GM21619 (cell line): ENCODE results near the gene KCNK18.
"Not testable (repeated sequence)": the region's sequence is repeated elsewhere in the genome, so short reads cannot be mapped to it uniquely, and the experiment has no call there.

Source experiments
- ATAC-seq: cut with Tn5 transposase; IDR thresholded peaks from one replicate; pipeline ENCODE4 v1.9.1; 2021; ENCODE audit not compliant: unreplicated experiment

Gene KCNK18

DNA sequence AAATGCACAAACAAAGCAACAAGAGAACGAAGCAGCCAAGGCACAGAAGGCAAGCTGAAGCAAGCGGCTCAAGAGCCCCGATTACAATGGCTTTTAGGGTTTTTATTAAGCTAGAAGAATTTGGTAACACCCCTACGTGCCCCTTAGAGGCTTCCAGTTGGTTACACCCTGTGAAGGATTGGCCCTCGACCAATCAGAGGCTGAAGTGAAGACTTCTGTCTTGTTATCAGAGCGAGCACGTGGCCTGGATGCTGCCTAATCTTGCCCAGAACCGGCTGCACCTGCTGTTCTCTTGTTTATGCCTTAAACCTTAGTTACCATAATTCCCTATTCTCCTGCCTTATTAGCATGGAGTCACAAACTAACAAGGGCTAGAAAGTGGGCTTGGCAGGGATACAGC is 21.4 kb downstream of the KCNK18 start:
- no peak for ATAC-seq

DNA sequence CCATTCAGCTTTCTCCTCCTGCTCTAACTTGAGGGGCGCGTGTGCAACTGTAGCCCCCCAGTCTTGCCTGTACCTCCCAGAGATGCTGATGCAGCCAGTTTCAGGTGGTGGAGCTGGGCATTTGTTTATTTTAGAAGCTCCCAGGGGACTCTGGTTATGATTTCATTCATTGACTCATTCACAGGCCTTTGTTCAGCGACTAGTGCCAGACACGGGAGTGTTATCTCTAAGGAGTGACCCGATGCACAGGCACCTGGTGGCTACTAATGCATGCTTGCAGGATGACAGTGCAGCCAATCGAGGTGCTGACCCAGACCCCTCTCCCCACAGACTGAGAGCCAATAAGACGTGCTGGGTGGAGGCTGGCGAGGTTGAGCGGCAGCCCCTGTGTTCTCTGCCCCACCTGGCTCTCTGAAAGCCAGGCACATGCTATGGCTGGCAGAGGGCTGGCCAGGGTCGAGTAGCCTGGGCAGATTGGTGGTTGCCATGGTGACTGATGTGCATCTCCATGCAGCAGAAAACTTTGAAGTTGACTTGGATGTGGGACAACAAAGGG is 23.9 kb downstream of the KCNK18 start:
- ATAC-seq: no peak

DNA sequence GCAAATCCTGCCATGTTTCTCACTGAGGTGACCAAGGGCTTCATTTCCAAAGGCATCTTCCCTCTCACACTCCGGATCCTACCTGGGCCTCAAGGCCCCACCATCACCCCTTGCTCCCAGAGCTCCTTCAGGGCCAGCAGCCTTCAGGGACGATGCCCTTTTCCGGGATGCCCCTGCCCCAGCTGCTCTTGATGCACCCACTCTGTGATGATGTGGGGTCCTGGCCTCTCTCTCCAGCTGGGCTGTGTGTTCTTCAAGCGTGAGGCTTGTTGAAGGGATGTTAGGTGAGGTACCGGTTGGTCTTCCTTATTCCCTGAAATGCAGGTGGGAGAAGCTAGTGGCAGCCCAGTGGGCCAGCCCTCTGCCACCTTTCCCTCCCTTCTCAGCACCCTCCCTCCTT is 25.3 kb downstream of the KCNK18 start:
- ATAC-seq: no peak

DNA sequence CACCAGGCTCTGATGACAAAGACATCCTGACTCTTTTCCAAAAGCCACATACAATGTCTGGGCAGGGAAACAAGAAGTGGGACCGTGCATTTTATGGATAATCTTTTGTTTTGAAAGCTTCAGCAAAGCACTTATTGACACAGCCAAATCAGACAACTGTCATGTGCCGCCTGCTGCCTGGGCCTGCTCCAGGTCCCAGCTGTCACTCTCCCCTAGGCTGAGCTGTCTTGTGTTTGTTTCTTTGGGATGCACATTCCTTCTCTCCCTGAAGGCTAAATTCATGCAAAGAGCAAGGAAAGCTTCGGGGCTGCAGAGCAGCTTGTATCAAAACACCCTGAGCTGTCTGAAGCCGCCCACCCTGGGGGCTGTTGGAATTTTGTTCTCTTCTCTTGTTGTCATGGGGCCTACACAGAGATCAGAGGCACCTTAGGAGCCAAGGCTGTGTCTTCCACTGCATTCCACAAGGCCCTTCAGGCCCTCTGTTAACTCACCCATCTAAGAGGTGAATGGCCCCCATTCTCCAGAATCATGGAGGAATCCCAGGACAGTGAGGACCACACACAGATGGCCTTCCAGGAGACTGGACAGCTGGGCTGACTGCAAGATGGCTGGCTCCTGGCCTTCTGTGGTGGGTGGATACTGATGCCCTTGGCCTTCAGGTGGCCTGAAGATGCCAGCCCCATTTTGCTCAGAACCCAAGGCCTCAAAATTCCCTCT is 25.8 kb downstream of the KCNK18 start:
- ATAC-seq: no peak

DNA sequence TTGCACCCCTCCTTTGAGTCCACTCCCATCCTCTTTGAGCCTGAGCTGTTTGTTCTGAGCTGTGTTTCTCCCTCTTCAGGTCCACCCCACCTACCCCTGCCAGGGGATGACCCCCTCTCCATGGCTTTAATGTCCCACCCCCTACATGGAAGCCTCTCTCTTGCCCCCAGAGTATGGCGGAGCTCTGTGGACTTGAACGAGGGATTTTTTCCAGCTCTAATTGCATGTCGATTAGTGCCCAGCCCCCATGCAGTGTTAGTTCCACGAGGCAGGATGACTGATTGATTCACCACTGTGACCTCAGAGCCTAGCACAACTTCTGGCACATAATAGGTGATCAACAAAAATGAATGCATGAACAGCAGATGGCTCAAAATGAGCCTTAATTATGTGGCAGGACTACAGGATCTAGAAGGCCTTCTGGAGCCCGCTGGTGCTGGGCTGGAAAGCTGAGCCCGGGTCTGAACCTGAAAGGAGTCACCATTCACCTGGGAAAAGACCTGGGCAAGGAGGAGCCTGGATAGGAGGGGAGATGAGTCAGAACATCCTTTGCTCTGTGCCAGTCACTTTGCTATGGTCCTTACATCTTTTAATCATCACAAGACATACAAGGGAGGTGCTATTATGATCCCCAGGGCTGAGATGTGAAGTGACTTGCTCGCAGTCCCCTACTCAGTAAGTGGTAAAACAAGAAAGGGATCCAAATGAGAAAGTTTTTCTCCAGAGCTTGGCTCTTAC is 26.6 kb downstream of the KCNK18 start:
- ATAC-seq: no peak

DNA sequence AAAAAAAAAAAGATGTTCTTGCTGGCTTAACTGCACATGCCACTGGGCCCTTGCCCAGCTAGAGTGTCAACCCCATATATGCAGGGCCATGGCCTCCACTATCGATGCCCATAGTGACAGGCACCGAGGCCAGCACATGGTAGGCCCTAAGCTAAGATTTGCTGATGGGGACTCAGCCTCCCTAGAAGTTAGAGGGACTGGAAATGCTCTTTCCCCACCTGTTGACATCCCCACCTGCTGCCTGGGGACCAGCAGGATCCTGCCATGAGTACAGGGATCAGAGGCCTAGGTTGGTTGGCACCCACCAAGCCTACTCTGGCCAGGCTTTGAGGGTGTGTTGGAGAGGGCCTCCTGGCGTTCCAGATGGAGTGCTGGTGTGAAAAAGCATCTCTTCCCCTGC is 27.6 kb downstream of the KCNK18 start:
- ATAC-seq: no peak

DNA sequence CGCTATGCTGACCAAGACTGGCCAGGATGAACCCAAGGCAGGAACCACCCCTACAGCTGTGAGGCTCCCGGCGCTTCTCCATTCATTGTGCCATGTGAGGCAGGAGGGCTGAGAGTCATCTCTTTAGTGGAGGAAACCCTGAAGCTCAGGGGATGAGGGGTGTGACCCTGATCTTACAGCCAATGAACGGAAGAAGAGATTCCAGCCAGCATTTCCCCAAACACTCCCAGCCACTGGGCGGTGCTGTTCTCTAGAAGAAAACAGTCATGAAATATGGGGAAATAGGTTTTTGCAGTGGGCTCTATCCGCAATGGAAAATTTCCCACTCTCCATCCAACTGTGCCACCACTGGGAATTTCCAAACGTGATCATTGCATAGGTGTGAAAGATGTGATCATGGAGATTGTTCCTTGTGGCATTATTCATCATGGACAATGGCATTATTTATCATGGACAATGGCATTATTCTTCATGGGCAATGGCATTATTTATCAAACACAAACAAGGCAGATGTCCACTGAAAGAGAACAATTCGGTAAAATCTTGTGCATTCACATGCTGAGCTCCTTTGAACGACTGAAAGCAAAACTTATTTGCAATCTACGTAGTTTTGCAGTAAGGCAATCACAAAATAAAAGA is 29.6 kb downstream of the KCNK18 start:
- ATAC-seq: peak; percentile 71

DNA sequence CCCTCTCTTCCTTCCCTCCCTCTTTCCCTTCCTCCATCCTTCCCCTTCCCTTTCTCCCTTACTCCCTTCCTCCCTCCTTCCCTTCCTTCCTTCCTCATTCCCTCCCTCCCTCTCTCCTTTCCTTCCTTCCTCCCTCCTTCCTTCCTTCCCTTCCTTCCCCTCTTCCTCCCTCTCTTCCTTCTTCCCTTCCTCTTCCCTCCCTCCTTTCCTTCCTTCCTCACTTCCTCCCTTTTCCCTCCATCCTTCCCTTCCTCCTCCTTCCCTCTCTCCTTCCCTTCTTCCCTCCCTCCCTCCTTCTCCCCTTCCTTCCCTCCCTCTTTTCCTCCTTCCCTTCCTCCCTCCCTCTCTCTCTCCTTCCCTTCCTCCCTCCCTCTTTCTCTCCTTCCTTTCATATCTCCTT is 30.9 kb downstream of the KCNK18 start:
- ATAC-seq: no peak

DNA sequence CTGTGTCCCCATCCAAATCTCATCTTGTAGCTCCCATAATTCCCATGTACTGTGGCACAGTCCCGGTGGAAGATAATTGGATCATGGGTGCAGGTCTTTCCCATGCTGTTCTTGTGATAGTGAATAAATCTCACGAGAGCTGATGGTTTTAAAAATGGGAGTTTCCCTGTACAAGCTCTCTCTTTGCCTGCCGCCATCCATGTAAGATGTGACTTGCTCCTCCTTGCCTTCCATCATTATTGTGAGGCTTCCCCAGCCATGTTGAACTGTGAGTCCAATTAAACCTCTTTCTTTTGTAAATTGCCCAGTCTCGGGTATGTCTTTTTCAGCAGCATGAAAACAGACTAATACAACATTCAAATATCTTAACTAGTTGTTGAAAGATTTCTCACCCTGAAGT is 32.8 kb downstream of the KCNK18 start:
- ATAC-seq: not testable (repeated sequence)

DNA sequence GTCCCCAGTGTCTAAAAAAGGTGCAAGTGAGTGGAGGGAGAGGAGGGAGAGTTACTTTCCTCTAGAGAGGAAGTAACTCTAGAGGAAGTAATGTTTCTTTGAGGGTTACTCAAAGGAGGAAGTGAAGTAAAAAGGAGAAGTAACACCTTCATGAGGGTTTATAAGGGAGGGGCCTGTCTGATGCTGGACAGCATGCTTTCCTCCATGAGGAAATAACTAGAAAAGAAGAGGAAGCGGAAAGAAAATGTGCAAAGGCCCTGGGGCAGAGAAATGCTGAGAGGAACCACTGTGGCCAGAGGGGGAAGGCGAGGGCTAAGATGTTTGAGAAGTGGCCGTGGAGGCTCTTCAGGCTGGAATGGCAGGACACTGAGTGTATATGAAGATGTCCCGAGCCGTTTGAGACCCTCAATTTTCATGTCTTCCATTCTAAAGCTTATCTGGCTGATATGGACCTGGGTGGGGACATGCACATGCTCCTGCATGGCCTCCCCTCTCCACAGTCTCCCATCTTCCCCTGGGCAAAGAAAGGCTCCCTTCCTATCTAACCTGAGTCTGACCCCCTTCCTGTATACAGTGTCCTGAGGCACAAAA is 40.2 kb downstream of the KCNK18 start:
- ATAC-seq: no peak

DNA sequence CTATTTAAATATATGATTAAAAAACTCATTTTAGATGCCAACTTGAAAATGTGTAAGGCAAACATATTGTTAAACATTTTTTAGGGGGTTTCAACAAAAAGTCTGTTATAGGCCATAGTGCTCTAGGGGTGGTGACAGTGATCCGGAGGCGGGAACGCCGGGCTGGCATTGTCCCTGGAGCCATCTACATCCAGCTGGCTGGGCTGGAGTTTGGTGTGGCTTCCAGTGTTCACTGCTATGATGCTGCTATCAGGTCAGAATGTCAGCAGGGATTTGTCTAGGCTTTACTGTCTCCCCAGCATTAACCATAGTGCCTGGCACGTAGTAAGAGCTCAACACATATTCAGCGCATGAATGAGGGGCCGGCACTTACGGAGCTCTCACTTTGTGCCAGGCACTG is 41.8 kb downstream of the KCNK18 start:
- ATAC-seq: no peak

DNA sequence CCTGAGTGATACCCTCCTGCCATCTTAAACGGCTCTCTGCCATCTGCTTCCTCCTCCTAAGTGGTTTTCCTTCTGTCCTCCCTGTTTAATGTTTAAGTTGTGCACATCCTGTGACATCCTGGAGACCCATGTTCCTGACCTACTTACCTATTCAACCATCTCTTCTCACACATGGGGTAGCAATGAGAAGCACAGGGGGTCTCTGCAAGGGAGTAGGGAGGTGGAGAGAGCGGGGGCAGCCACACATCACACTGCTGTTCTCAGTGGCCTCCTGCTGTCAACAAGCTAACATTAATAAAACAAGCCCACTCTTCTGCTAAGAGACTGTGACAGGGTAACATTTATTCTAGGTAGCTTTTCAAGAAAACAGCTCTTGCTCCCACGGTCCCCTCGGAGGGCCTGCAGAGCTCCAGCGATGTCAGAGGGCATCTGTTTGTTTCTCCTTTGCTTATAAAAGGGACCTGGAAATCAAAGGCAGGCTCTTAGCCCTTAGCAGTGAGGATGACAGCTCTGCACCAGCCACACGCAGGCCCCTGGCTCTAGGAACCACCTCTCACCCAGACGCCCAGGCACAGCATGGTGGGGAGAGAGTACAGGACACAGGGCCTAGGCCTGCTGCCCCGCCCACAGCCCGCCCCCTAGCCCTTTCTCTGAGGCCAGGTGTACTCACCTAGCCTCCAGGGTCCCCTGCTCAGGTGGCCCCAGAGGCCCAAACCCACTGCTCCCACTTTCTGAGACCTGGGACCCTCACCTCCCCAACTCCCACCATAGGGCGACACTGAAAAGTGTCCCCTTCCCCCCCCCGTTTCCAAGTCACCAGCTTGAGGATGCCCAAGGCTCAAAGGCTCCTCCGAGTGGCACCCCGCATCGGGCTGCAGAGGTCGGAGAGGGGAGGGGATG is 42.7 kb downstream of the KCNK18 start:
- no peak for ATAC-seq

DNA sequence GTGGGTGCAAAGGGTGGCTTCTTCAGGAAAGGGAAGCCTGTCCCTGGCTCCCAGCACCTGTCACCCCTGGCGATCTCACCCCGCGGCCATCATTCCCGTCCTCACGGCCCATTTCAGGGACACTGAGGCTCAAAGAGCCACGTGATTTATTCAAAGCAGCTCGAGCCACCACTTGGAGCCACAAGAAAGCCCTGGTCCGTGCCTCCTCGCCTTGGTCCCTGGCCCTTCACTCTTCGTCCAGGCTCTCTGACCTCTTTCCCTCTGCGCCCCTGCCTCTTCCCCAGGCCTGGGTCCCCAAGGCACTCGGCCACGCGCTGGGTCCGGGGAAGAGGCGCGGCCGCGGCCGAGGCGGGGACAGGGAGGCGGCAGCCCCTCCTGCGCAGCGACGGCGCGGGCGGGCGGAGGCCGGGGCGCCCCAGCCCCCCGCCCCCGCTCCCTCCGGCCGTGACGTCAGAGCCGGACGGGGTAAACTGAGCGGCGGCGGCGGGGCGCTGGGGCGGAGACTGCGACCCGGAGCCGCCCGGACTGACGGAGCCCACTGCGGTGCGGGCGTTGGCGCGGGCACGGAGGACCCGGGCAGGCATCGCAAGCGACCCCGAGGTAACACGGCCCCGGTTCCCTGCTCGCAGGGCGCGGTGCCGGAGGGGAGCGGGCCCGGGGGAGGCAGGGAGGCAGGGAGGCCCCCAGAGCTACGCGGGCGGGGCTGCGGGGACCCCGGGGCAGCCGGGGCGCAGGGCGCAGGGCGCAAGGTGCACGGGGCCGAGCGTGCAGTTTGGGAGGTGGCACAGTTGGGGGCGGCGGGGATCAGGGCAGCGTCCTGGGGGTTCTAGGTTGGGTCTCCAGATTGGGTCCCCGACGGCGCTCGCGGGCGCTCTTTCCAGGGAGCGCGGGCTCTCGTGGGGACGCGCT is 43.6 kb downstream of the KCNK18 start, which contains the start of gene SLC18A2:
TSS of gene SLC18A2 (plus strand) at position 494 of the 909 bp plus-strand sequence. CDS start 580 bp downstream, outside the sequence.
- no peak for ATAC-seq

DNA sequence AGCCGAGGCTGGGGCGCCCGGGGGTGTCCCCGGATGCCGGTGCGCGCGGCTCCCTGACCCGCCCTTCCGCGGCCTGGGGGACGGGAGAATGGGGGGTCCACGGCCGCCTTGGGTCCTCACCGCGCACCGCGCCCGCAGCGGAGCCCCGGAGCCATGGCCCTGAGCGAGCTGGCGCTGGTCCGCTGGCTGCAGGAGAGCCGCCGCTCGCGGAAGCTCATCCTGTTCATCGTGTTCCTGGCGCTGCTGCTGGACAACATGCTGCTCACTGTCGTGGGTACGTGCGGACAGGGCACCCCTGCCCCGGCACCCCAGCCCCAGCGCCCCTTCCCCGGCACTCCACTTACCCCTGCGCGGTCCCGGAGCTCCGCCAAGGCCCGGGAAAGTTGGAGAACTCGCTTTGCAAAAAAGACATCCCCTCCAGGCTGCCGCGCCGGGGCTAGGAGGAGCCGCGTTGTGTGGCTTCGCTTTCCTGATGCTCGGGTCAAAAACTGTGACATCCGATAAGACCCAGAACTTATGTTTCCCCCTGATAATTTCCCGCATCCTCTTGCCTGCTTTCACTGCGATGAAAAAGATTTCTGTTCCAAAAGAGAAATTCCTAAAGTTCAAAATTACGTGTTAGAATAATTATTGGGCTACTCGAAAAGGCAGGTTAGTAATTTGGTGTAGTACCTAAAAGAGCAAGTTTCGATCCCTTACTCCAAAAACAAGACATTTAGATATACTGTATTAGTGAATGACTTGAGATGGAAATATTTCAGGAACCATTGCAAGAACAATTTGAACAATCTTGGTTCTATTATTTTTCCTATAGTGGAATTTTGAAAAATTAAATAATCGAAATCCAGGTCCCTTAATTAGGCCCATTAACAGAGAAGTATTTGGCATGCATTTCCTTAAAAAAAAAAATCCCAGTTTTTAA is 44.5 kb downstream of the KCNK18 start:
- no peak for ATAC-seq

DNA sequence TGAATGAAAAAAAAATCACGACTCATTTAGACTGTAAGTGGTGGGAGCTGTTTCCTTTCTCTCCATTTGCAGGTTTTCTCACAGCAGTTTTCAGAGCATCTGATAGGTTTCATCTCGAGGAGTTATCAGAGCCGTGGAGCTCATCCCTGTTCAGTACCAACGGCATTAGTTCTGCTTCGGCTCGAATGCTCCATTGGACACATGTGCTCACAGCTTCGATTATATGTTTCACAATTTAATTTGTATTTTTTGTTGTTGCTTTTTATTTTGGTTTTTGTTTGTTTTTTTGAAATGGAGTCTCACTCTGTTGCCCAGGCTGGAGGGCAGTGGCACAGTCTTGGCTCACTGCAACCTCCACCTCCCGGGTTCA is 45.2 kb downstream of the KCNK18 start:
- ATAC-seq: no peak

DNA sequence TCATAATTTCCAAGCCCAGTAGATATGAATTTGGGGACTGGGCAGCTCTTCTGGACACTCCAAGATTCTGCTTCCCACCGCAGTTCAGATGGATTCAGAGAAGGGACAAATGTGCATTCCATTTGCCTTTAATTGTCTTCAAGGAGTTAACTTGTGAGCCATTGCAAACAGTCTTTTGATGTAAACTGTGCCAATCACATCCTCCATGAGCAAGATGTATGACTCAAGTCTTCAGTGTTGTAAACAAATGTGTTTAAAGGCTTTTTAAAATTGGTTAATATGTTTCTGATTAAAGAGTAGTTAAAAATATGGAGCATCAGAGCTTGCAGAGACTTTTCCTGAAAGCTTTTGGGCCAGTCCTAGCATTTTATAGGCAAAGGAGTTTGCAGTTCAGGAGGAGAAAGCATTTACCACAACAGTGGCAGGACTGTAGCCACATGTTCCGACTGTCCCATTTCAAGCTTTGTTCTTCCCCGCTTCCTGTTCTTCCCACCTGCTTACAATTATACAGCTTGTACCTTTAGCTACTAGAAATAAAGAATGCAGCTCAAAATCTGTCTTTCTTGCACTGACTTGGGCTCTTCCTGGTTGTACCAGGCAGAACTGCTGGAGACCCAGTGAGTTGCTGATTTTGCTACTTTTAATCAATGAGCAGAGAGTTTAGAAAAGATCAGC is 49.8 kb downstream of the KCNK18 start:
- no peak for ATAC-seq

DNA sequence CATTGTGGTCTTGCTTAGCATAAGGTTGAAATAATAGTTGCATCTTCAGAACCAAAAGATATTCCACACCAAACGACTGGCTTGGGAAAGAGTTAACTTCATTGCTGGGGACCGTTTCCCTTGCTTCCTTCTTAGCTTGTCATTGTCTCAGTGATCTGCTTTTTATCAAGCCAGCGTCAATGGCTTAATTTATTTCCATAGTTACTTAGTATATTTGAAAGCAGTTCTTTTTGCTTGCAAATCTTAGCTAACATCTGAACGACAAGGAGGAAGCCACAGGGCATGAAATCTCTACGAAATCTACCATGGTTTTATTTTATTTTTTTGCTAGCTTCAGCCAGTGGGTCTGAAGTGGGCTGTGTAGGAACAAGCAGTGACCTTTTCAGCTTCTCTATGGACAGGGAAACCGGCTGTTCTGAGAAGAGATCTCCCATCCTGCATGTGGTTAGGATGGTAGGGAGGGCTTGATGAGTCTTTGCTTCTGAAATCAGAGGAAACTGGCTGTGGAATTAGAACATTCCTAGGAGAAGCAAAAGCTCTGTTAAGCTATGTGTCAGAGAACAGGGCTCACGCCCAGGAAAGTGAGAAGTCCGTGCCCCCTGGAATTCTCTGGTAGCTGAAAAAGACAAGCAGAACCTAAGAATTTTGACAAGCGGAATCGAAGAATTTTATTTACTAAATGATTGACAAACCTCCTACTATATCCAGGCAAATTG is 51.6 kb downstream of the KCNK18 start:
- no peak for ATAC-seq
